Neuronal stem cell (in vitro differentiated cells): ENCODE results near the gene SHISAL1.

ENCODE experiments used
- DNase-seq: peaks from one replicate; pipeline ENCODE4 v3.0.0-alpha.2; 2013; ENCODE audit warnings: low spot score
- H2AFZ ChIP-seq: one replicate; pipeline ENCODE4 v1.6.1; 2013; ENCODE audit warnings: mild to moderate bottlenecking, low read length, inconsistent platforms
- H2AK5ac ChIP-seq: 2 replicates; pipeline ENCODE4 v1.6.1; 2013; ENCODE audit warnings: low read depth, mild to moderate bottlenecking, inconsistent platforms, low read length, moderate library complexity, mixed read lengths
- H2BK120ac ChIP-seq: 2 replicates; pipeline ENCODE4 v1.6.1; 2013; ENCODE audit warnings: low read depth, mild to moderate bottlenecking, inconsistent platforms, low read length, moderate library complexity, mixed read lengths
- H2BK12ac ChIP-seq: one replicate; pipeline ENCODE4 v1.6.1; 2013; ENCODE audit warnings: low read length, inconsistent platforms
- H2BK15ac ChIP-seq: 2 replicates; pipeline ENCODE4 v1.6.1; 2013; ENCODE audit warnings: mild to moderate bottlenecking, low read length, inconsistent platforms, mixed read lengths
- H2BK5ac ChIP-seq: one replicate; pipeline ENCODE4 v1.6.1; 2013; ENCODE audit warnings: inconsistent platforms, mild to moderate bottlenecking, low read length, moderate library complexity
- H3K14ac ChIP-seq: one replicate; pipeline ENCODE4 v1.6.1; 2013; ENCODE audit warnings: low read length, inconsistent platforms
- H3K18ac ChIP-seq: 2 replicates; pipeline ENCODE4 v1.6.1; 2013; ENCODE audit warnings: low read length, inconsistent platforms
- H3K23ac ChIP-seq: 2 replicates; pipeline ENCODE4 v1.6.1; 2013; ENCODE audit warnings: low read depth, mild to moderate bottlenecking, mixed read lengths, low read length, inconsistent platforms; ENCODE audit not compliant: poor library complexity
- H3K27ac ChIP-seq: replicated peaks from 3 replicates; pipeline ENCODE4 v1.5.1; 2013; ENCODE audit warnings: low read length, inconsistent platforms
- H3K27me3 ChIP-seq, 3 experiments: 2 replicates each; pipeline ENCODE4 v1.6.1; 2013; ENCODE audit warnings: low read length in 3 of 3, mild to moderate bottlenecking in 2 of 3, inconsistent platforms in 1 of 3, low read depth in 1 of 3, mixed read lengths in 1 of 3, moderate library complexity in 1 of 3; ENCODE audit not compliant: control insufficient read depth in 3 of 3, insufficient read depth in 3 of 3
- H3K36me3 ChIP-seq, 2 donors: replicated peaks in 1 of 2; 2 replicates each; pipeline ENCODE4 v1.6.1; 2013; ENCODE audit warnings: low read length in 2 of 2; ENCODE audit not compliant: control insufficient read depth in 2 of 2, insufficient read depth in 2 of 2
- H3K4ac ChIP-seq: 2 replicates; pipeline ENCODE4 v1.6.1; 2013; ENCODE audit warnings: inconsistent platforms, mild to moderate bottlenecking, low read length, moderate library complexity
- H3K4me1 ChIP-seq, 2 donors: 1 replicate in 1 of 2; 2 replicates in 1 of 2; pipeline ENCODE4 v1.6.1; 2013; ENCODE audit warnings: low read length in 2 of 2, low read depth in 1 of 2; ENCODE audit not compliant: control insufficient read depth in 2 of 2, insufficient read depth in 1 of 2
- H3K4me2 ChIP-seq: one replicate; pipeline ENCODE4 v1.6.1; 2013; ENCODE audit warnings: mild to moderate bottlenecking, low read length, inconsistent platforms; ENCODE audit not compliant: insufficient read depth, poor library complexity, severe bottlenecking
- H3K4me3 ChIP-seq, 2 donors: 2 replicates each; pipeline ENCODE4 v1.5.1; 2013; ENCODE audit warnings: low read length in 2 of 2, mild to moderate bottlenecking in 2 of 2, inconsistent platforms in 1 of 2, moderate library complexity in 1 of 2
- H3K79me1 ChIP-seq: one replicate; pipeline ENCODE4 v1.6.1; 2013; ENCODE audit warnings: low read depth, mild to moderate bottlenecking, inconsistent platforms, low read length, moderate library complexity
- H3K9ac ChIP-seq: one replicate; pipeline ENCODE4 v1.6.1; 2013; ENCODE audit warnings: mild to moderate bottlenecking, low read depth, low read length, inconsistent platforms; ENCODE audit not compliant: poor library complexity
- H3K9me3 ChIP-seq, 2 donors: replicated peaks in 1 of 2; 2 replicates each; pipeline versions ENCODE3 to v1.6.1; 2013; ENCODE audit warnings: low read length in 2 of 2, mild to moderate bottlenecking in 2 of 2, inconsistent platforms in 1 of 2, low read depth in 1 of 2, mixed read lengths in 1 of 2, moderate library complexity in 1 of 2; ENCODE audit not compliant: control insufficient read depth in 2 of 2, insufficient read depth in 1 of 2
- H4K8ac ChIP-seq: one replicate; pipeline ENCODE4 v1.6.1; 2013; ENCODE audit warnings: low read depth, mild to moderate bottlenecking, inconsistent platforms, low read length, moderate library complexity
- H4K91ac ChIP-seq: one replicate; pipeline ENCODE4 v1.6.1; 2013; ENCODE audit warnings: low read length, low read depth, mild to moderate bottlenecking, inconsistent platforms; ENCODE audit not compliant: poor library complexity
- WGBS, 2 donors: extraction: QIAGEN DNeasy Blood & Tissue Kit; methylation state at CpG; one replicate each; pipeline ENCODE4 v1.1.7; 2013; ENCODE audit warnings: missing lambda C conversion rate in 2 of 2, mixed read lengths in 1 of 2; ENCODE audit not compliant: insufficient read length in 2 of 2, insufficient replicate concordance in 1 of 2; ENCODE audit errors: extremely low coverage in 2 of 2; 5-methylcytosine and 5-hydroxymethylcytosine counted together

SHISAL1 gene

GRCh38 chr22:44342347-44342956, 29.7 kb upstream of the SHISAL1 start:
- no CpG with 5 or more reads among the region's 5 CpGs for WGBS, 2 donors
- Histone ChIP-seq H3K4me3 (no peak overlapping the region), H4K8ac (no peak overlapping the region), H3K9ac (no peak overlapping the region), H2AK5ac (no peak overlapping the region), H4K91ac (no peak overlapping the region), H2BK15ac (peak overlapping the region; percentile 94), H3K27ac (no peak overlapping the region), H3K79me1 (no peaks in the 10 kb centered on the region), H2BK5ac (no peak overlapping the region), H2AFZ (no peak overlapping the region), H3K36me3 (no peaks in the 10 kb centered on the region), H3K9me3 (peaks cover 0 to 2% of the 10 kb centered on the region in 2 donors), H3K27me3 (peaks cover 0 to 65% (median 5%) of the 10 kb centered on the region in 3 experiments), H3K23ac (no peak overlapping the region), H2BK120ac (no peak overlapping the region), H3K4ac (no peak overlapping the region), H2BK12ac (peak overlapping the region; percentile 26), H3K4me1 (peaks cover 11 to 17% of the 10 kb centered on the region in 2 donors), H3K14ac (no peak overlapping the region), H3K4me2 (no peak overlapping the region), H3K18ac (peak overlapping the region; percentile 81)
- DNase-seq = no peak

GRCh38 chr22:44341431-44342346, 28.9 kb upstream of the SHISAL1 start:
- H2BK5ac ChIP-seq = no peak overlapping the region
- peak overlapping the region; percentile 94 for H2BK15ac ChIP-seq
- H3K27me3 ChIP-seq = peaks cover 0 to 72% (median 7%) of the 10 kb centered on the region in 3 experiments
- H2BK120ac ChIP-seq = no peak overlapping the region
- no peak overlapping the region for H4K8ac ChIP-seq
- WGBS, 2 donors = no CpG with 5 or more reads among the region's 17 CpGs
- peak overlapping the region; percentile 70 for H3K27ac ChIP-seq
- peak overlapping the region; percentile 92 for H2AK5ac ChIP-seq
- no peaks in the 10 kb centered on the region for H3K79me1 ChIP-seq
- H2BK12ac ChIP-seq = peak overlapping the region; percentile 26
- H3K18ac ChIP-seq = peak overlapping the region; percentile 81
- peaks cover 13 to 22% of the 10 kb centered on the region in 2 donors for H3K4me1 ChIP-seq
- no peaks in the 10 kb centered on the region for H3K36me3 ChIP-seq
- H3K14ac ChIP-seq = peak overlapping the region; percentile 31
- no peak overlapping the region for H3K4me3 ChIP-seq
- no peak overlapping the region for H4K91ac ChIP-seq
- no peaks in the 10 kb centered on the region for H3K9me3 ChIP-seq
- no peak overlapping the region for H3K4ac ChIP-seq
- H3K4me2 ChIP-seq = no peak overlapping the region
- H3K23ac ChIP-seq = no peak overlapping the region
- peak overlapping the region; percentile 46 for H2AFZ ChIP-seq
- DNase-seq = no peak
- no peak overlapping the region for H3K9ac ChIP-seq

- Histone ChIP-seq H3K18ac (peak overlapping the region; percentile 87), H3K23ac (peak overlapping the region; percentile 75), H3K4ac (no peak overlapping the region), H3K36me3 (no peaks in the 10 kb centered on the region), H3K9me3 (no peaks in the 10 kb centered on the region), H2BK15ac (peak overlapping the region; percentile 88), H3K4me3 (no peak overlapping the region), H3K27me3 (peaks cover 0 to 73% (median 7%) of the 10 kb centered on the region in 3 experiments), H2AFZ (no peak overlapping the region), H4K8ac (no peak overlapping the region), H3K9ac (no peak overlapping the region), H3K4me2 (no peak overlapping the region), H2BK5ac (peak overlapping the region; percentile 70), H3K14ac (no peak overlapping the region), H3K4me1 (peaks cover 13 to 22% of the 10 kb centered on the region in 2 donors), H3K79me1 (peaks cover 5% of the 10 kb centered on the region), H3K27ac (no peak overlapping the region), H2BK120ac (no peak overlapping the region), H2BK12ac (peak overlapping the region; percentile 85), H2AK5ac (peak overlapping the region; percentile 92), H4K91ac (peak overlapping the region; percentile 57)
- DNase-seq = no peak
- WGBS, 2 donors = no CpG with 5 or more reads among the region's 21 CpGs
Observed at GRCh38 chr22:44340271-44341239, 27.8 kb upstream of the SHISAL1 start.
